HCT116 (cell line): Measurements from ENCODE around the gene CD59. TPM values are rescaled to one million over a fixed set of nuclear protein-coding genes. Genes with fewer than 3 reads are reported as not detected.

Experiments
- ATAC-seq: fragments of 200-7000 bp; cut with Tn5 transposase; 2 replicates; pipeline ENCODE4 v1.9.1; 2020; ENCODE audit warnings: mild to moderate bottlenecking, moderate library complexity
- BruUV-seq: library from RNA; stranded (reverse); fragments of 400-500 nt; replicated peaks from 2 replicates; lab custom pipeline; 2021; lab: Mats Ljungman, UMichigan
- CTCF ChIA-PET: fragments of 300-600 bp; sonication (Branson Sonifier 250); formaldehyde crosslinking; loops from one replicate; lab custom pipeline; 2021; ENCODE audit warnings: antibody characterized with exemption; lab: Charles Lee
- POLR2A ChIA-PET: fragments of 300-600, 350-600 bp; sonication (Branson Sonifier 250); formaldehyde crosslinking; loops from one replicate; lab custom pipeline; 2021; ENCODE audit warnings: antibody characterized with exemption; lab: Charles Lee
- RAD21 ChIA-PET, 2 experiments: fragments of 300-600 bp; sonication (Branson Sonifier 250); formaldehyde crosslinking; loops; one replicate each; lab custom pipeline; 2023; ENCODE audit warnings: low total read pairs in 2 of 2; ENCODE audit not compliant: uncharacterized antibody in 2 of 2, unreplicated experiment in 2 of 2, low non-redundant PET in 1 of 2; lab: Charles Lee
- DNase-seq: peaks from one replicate; pipeline ENCODE4 v3.0.0-alpha.2; 2010; ENCODE audit warnings: low read depth, low spot score
- H2AFZ ChIP-seq: fragments of 200-600 bp; shearing (Covaris generic), sonication (generic); 2 replicates; pipeline ENCODE4 v1.6.1; 2017; ENCODE audit warnings: low read depth, mixed run types, mixed read lengths, antibody characterized with exemption, low read length; ENCODE audit not compliant: poor library complexity, severe bottlenecking
- H3K27ac ChIP-seq: 2 replicates; pipeline ENCODE4 v1.5.1; 2012; ENCODE audit warnings: low read depth, low read length
- H3K27me3 ChIP-seq: fragments of 200-600 bp; sonication (generic); 2 replicates; pipeline ENCODE4 v1.6.1; 2016; ENCODE audit warnings: mixed run types, low read length, mixed read lengths; ENCODE audit not compliant: insufficient read depth
- H3K36me3 ChIP-seq, 2 experiments: fragments of 200-500 bp in 1 of 2; fragments of 200-600 bp in 1 of 2; sonication (Bioruptor generic) in 1 of 2; sonication (generic) in 1 of 2; 2 replicates each; pipeline versions ENCODE4 v1.5.1 to v1.6.1; 2014 to 2016; ENCODE audit warnings: low read length in 2 of 2, inconsistent platforms in 1 of 2, mixed read lengths in 1 of 2, mixed run types in 1 of 2; ENCODE audit not compliant: insufficient read depth in 2 of 2, control insufficient read depth in 1 of 2
- H3K4me1 ChIP-seq, 2 experiments: fragments of 200-600 bp in 1 of 2; sonication (generic) in 1 of 2; 2 replicates each; pipeline versions ENCODE4 v1.5.1 to v1.6.1; 2012 to 2017; ENCODE audit warnings: low read length in 2 of 2, inconsistent platforms in 1 of 2, mild to moderate bottlenecking in 1 of 2, mixed read lengths in 1 of 2, mixed run types in 1 of 2, moderate library complexity in 1 of 2; ENCODE audit not compliant: insufficient read depth in 2 of 2, control insufficient read depth in 1 of 2
- H3K4me2 ChIP-seq: fragments of 200-600 bp; sonication (generic); 2 replicates; pipeline ENCODE4 v1.6.1; 2017; ENCODE audit warnings: mixed run types, low read length, mixed read lengths
- H3K4me3 ChIP-seq, 2 experiments: fragments of 200-600 bp in 1 of 2; sonication (generic) in 1 of 2; replicated peaks in 1 of 2; 2 replicates each; pipeline ENCODE4 v1.5.1; 2011 to 2016; ENCODE audit warnings: low read length in 2 of 2, control low read depth in 1 of 2, low read depth in 1 of 2, mild to moderate bottlenecking in 1 of 2, mixed read lengths in 1 of 2, mixed run types in 1 of 2
- H3K79me2 ChIP-seq: fragments of 200-600 bp; sonication (generic); 2 replicates; pipeline ENCODE4 v1.6.1; 2017; ENCODE audit warnings: mild to moderate bottlenecking, mixed run types, low read length, moderate library complexity, mixed read lengths; ENCODE audit not compliant: insufficient read depth
- H3K9ac ChIP-seq: fragments of 200-600 bp; sonication (generic); 2 replicates; pipeline ENCODE4 v1.6.1; 2016; ENCODE audit warnings: low read length, mixed read lengths
- H3K9me2 ChIP-seq: fragments of 200-600 bp; sonication (generic), shearing (Covaris generic); 2 replicates; pipeline ENCODE4 v1.6.1; 2017; ENCODE audit warnings: mixed run types, mild to moderate bottlenecking, moderate library complexity; ENCODE audit not compliant: insufficient read depth
- H3K9me3 ChIP-seq, 2 experiments: fragments of 200-500 bp in 1 of 2; fragments of 200-600 bp in 1 of 2; sonication (Bioruptor generic) in 1 of 2; sonication (generic) in 1 of 2; 2 replicates each; pipeline ENCODE4 v1.6.1; 2014 to 2017; ENCODE audit warnings: low read length in 2 of 2, mixed read lengths in 2 of 2, inconsistent platforms in 1 of 2, low read depth in 1 of 2, mild to moderate bottlenecking in 1 of 2, mixed run types in 1 of 2, moderate library complexity in 1 of 2; ENCODE audit not compliant: control insufficient read depth in 1 of 2, insufficient read depth in 1 of 2
- H4K20me1 ChIP-seq: fragments of 200-600 bp; sonication (generic), shearing (Covaris generic); 2 replicates; pipeline ENCODE4 v1.6.1; 2017; ENCODE audit warnings: mixed run types, mild to moderate bottlenecking, moderate library complexity; ENCODE audit not compliant: insufficient read depth
- CEBPB ChIP-seq: IDR thresholded peaks from 2 replicates; pipeline ENCODE4 v1.6.1; 2012; ENCODE audit warnings: low read depth
- EGR1 ChIP-seq: IDR thresholded peaks from 2 replicates; pipeline ENCODE4 v1.6.1; 2012; ENCODE audit warnings: low read depth
- EZH2 ChIP-seq: fragments of 200-600 bp; sonication (generic); IDR thresholded peaks from 2 replicates; pipeline ENCODE4 v1.6.1; 2017; ENCODE audit warnings: antibody characterized with exemption, mixed run types
- POLR2AphosphoS5 ChIP-seq: IDR thresholded peaks from 2 replicates; pipeline ENCODE4 v1.6.1; 2011; ENCODE audit warnings: mild to moderate bottlenecking, low read depth, low read length, moderate library complexity
- SRF ChIP-seq: IDR thresholded peaks from 2 replicates; pipeline ENCODE4 v1.6.1; 2012; ENCODE audit warnings: low read depth
- TCF7L2 ChIP-seq: IDR thresholded peaks from 2 replicates; pipeline ENCODE4 v1.7.0; 2011; ENCODE audit warnings: borderline replicate concordance, inconsistent platforms; ENCODE audit not compliant: insufficient read depth, insufficient read length; ENCODE audit errors: extremely low read depth
- ZNF274 ChIP-seq: fragments of 200-500 bp; sonication (Bioruptor generic); IDR thresholded peaks from 2 replicates; pipeline ENCODE4 v1.6.1; 2014; ENCODE audit warnings: mild to moderate bottlenecking, low read depth, low read length, inconsistent platforms
- intact Hi-C: fragments of 100-400 bp; cut with micrococcal nuclease; formaldehyde crosslinking; loops from 2 replicates; pipeline ENCODE4 v1.10.0; 2022
- total RNA-seq: library from RNA; stranded (reverse); gene quantifications from one replicate; pipeline ENCODE4 v1.2.1, GENCODE V29; 2021; ENCODE audit not compliant: unreplicated experiment

Gene CD59
- total RNA-seq, 1 experiment from 2014 or later = 122 TPM

- no peaks in the 10 kb centered on the region for H3K9me3 ChIP-seq
- no peak overlapping the region for H3K4me2 ChIP-seq
- RAD21 ChIA-PET = no interaction called here
- H3K27me3 ChIP-seq = no peaks in the 10 kb centered on the region
- BruUV-seq = no TSS peak
- intact Hi-C loops = no loop called here
- H3K27ac ChIP-seq = no peak overlapping the region
- H3K36me3 ChIP-seq = no peaks in the 10 kb centered on the region
- CTCF ChIA-PET = interaction anchor here (0.8 kb wide), 1 partner anchor 68 kb away, joined by 3 read pairs; no protein-coding TSS in a partner anchor
- no peaks in the 10 kb centered on the region for H3K79me2 ChIP-seq
- TF ChIP-seq TCF7L2 = no peak
- no peak for TF ChIP-seq EZH2
- no peak overlapping the region for H3K9ac ChIP-seq
- POLR2A ChIA-PET = no interaction called here
- H3K4me3 ChIP-seq = no peak overlapping the region
- H2AFZ ChIP-seq = no peak overlapping the region
- H4K20me1 ChIP-seq = no peaks in the 10 kb centered on the region
- peaks cover 0 to 14% of the 10 kb centered on the region in 2 experiments; a peak in 2 of 4 replicates for H3K4me1 ChIP-seq
- ATAC-seq = no peak
- DNase-seq = no peak
- H3K9me2 ChIP-seq = no peaks in the 10 kb centered on the region
Measured at GRCh38 chr11:33674035-33674814, 62.0 kb downstream of the CD59 start.

GRCh38 chr11:33672273-33672672 is 64.0 kb downstream of the CD59 start:
- Histone ChIP-seq H3K9me3 (no peaks in the 10 kb centered on the region), H3K36me3 (no peaks in the 10 kb centered on the region), H3K4me3 (no peak overlapping the region), H4K20me1 (no peaks in the 10 kb centered on the region), H3K79me2 (no peaks in the 10 kb centered on the region), H3K27ac (no peak overlapping the region), H3K27me3 (no peaks in the 10 kb centered on the region), H2AFZ (no peak overlapping the region), H3K4me1 (peaks cover 0 to 14% of the 10 kb centered on the region in 2 experiments; a peak in 2 of 4 replicates), H3K9me2 (no peaks in the 10 kb centered on the region), H3K9ac (no peak overlapping the region), H3K4me2 (no peak overlapping the region)
- CTCF ChIA-PET = no interaction called here
- BruUV-seq = no TSS peak
- POLR2A ChIA-PET = no interaction called here
- ATAC-seq (no peak), DNase-seq (no peak)
- intact Hi-C loops = no loop called here
- RAD21 ChIA-PET = no interaction called here
- TF ChIP-seq CEBPB (no peak), ZNF274 (no peak), EGR1 (no peak), SRF (no peak), POLR2AphosphoS5 (no peak)
